ENCODE results near the gene SULF2. TPM values are rescaled to one million over a fixed set of nuclear protein-coding genes. Genes with fewer than 3 reads are reported as not detected.

The SULF2 gene
- total RNA-seq, 2 donors from 2014 or later: 75.7 to 146 TPM

GRCh38 chr20:47801079-47801478 lies 15.8 kb upstream of the SULF2 start:
- no peak overlapping the region for H3K9ac ChIP-seq (ENCODE audit: extremely low read depth, low read length, poor library complexity, severe bottlenecking)
- TF ChIP-seq CTCF (conservative IDR thresholded peaks at IDR 0.05): no peak
- no peak for DNase-seq
- H3K4me3 ChIP-seq (ENCODE audit: low read length): no peak overlapping the region
- Mint-ChIP-seq H3K36me3 (ENCODE audit: low read depth) (no peaks in the 10 kb centered on the region), H3K9me3 (no peaks in the 10 kb centered on the region), H3K4me3 (no peak overlapping the region), H3K27ac (no peak overlapping the region), H3K4me1 (no peaks in the 10 kb centered on the region), H3K27me3 (ENCODE audit: insufficient read depth) (peaks cover 7% of the 10 kb centered on the region)
- H3K9me3 ChIP-seq (ENCODE audit: control insufficient read depth, low read length): no peaks in the 10 kb centered on the region
- no peaks in the 10 kb centered on the region for H3K27me3 ChIP-seq (ENCODE audit: control insufficient read depth, insufficient read depth, low read length, poor library complexity, severe bottlenecking)
- H3K4me1 ChIP-seq (ENCODE audit: control insufficient read depth, insufficient read depth, low read length): no peaks in the 10 kb centered on the region
- H3K36me3 ChIP-seq (ENCODE audit: control insufficient read depth, insufficient read depth, low read length): no peaks in the 10 kb centered on the region
- WGBS, 2 experiments (ENCODE audit: insufficient coverage in 1 of 2, insufficient read length in 1 of 2): 88 to 95% methylated on average over 5 of the region's 5 CpGs
- H3K27ac ChIP-seq (ENCODE audit: low read depth, low read length): no peak overlapping the region

DNA sequence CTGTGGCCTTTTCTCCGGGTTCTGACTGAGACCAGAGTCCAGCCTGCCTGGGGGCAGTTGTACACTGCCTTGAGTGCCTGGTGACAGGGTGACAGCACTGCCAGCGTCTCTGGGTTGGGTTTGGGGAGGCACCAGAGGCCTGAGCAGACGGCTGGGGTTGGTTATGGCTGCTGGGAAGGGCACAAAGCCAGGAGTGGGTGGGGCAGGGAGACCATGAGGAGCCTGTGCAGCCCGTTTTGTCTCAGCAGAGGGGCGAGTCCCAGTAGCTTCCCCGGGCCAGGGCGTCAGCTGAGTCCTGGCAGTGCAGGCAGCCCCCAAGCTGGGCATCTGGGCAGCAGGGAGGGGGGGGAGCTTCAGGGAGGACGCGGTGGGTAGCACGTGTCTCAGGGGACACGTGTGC lies 15.3 kb upstream of the SULF2 start:
- Histone ChIP-seq H3K4me1 (ENCODE audit: control insufficient read depth, insufficient read depth, low read length) (no peaks in the 10 kb centered on the region), H3K27ac (ENCODE audit: low read depth, low read length) (no peak overlapping the region), H3K9me3 (ENCODE audit: control insufficient read depth, low read length) (no peaks in the 10 kb centered on the region), H3K27me3 (ENCODE audit: control insufficient read depth, insufficient read depth, low read length, poor library complexity, severe bottlenecking) (no peaks in the 10 kb centered on the region), H3K4me3 (ENCODE audit: low read length) (no peak overlapping the region), H3K36me3 (ENCODE audit: control insufficient read depth, insufficient read depth, low read length) (no peaks in the 10 kb centered on the region), H3K9ac (ENCODE audit: extremely low read depth, low read length, poor library complexity, severe bottlenecking) (no peak overlapping the region)
- 90 to 95% methylated on average over 2 to 11 of the region's 11 CpGs for WGBS, 2 experiments (ENCODE audit: insufficient coverage in 1 of 2, insufficient read length in 1 of 2)
- no peak for DNase-seq
- no peak for TF ChIP-seq CTCF (conservative IDR thresholded peaks at IDR 0.05)
- Mint-ChIP-seq H3K4me3 (no peak overlapping the region), H3K27me3 (ENCODE audit: insufficient read depth) (peaks cover 5% of the 10 kb centered on the region), H3K36me3 (ENCODE audit: low read depth) (no peaks in the 10 kb centered on the region), H3K27ac (no peak overlapping the region), H3K9me3 (no peaks in the 10 kb centered on the region), H3K4me1 (peaks cover 2% of the 10 kb centered on the region)

DNA sequence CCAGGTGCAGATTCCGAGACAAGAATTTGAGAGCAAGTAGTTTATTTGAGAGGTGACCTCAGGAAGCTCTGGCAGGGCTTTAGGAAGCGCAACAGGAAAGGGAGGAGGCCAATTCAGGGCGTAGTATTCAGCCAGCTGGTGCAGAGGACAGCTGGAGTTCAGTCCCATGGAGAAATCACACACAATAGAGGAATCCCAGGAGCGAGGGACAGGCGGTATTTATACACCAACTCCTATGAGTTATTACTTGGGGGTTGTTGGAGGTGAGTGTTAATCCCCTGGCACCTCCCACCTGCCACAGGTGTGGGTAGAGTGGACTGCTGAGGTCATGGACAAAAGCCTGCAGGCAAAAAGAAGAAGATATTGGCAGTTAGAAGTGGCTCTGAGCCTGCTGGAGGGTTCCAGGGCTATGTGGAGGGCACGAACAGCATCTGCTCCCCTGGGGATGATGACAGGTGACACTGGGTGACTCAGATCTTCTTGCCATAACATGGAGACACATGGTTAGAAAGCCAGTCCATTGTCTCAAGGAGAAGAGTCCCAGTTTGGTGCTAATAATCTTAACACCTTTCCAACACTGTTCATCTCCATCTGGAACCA lies 13.9 kb upstream of the SULF2 start:
- no peak for DNase-seq
- H3K4me3 ChIP-seq (ENCODE audit: low read length): no peak overlapping the region
- 94 to 95% methylated on average over 4 to 6 of the region's 6 CpGs for WGBS, 2 experiments (ENCODE audit: insufficient coverage in 1 of 2, insufficient read length in 1 of 2)
- peaks cover 2% of the 10 kb centered on the region for H3K4me1 Mint-ChIP-seq
- no peak overlapping the region for H3K4me3 Mint-ChIP-seq
- H3K27me3 ChIP-seq (ENCODE audit: control insufficient read depth, insufficient read depth, low read length, poor library complexity, severe bottlenecking): no peaks in the 10 kb centered on the region
- no peak overlapping the region for H3K27ac ChIP-seq (ENCODE audit: low read depth, low read length)
- peaks cover 3% of the 10 kb centered on the region for H3K27me3 Mint-ChIP-seq (ENCODE audit: insufficient read depth)
- no peaks in the 10 kb centered on the region for H3K9me3 Mint-ChIP-seq
- no peaks in the 10 kb centered on the region for H3K36me3 ChIP-seq (ENCODE audit: control insufficient read depth, insufficient read depth, low read length)
- H3K9me3 ChIP-seq (ENCODE audit: control insufficient read depth, low read length): no peaks in the 10 kb centered on the region
- H3K4me1 ChIP-seq (ENCODE audit: control insufficient read depth, insufficient read depth, low read length): no peaks in the 10 kb centered on the region
- no peak overlapping the region for H3K27ac Mint-ChIP-seq
- H3K36me3 Mint-ChIP-seq (ENCODE audit: low read depth): no peaks in the 10 kb centered on the region
- H3K9ac ChIP-seq (ENCODE audit: extremely low read depth, low read length, poor library complexity, severe bottlenecking): no peak overlapping the region
- TF ChIP-seq CTCF (conservative IDR thresholded peaks at IDR 0.05): no peak

All from endodermal cell (in vitro differentiated cells).